ENCODE data around the gene MRPS23. TPM values are rescaled to one million over a fixed set of nuclear protein-coding genes. Genes with fewer than 3 reads are reported as not detected.
A peak's percentile ranks its signal among the peaks of the same experiment; 100 is the strongest.
"Not testable (repeated sequence)": the region's sequence is repeated elsewhere in the genome, so short reads cannot be mapped to it uniquely, and the experiment has no call there.

The MRPS23 gene
- polyA plus RNA-seq, 3 donors = 55.4 to 66.7 (median 61.9) TPM

DNA sequence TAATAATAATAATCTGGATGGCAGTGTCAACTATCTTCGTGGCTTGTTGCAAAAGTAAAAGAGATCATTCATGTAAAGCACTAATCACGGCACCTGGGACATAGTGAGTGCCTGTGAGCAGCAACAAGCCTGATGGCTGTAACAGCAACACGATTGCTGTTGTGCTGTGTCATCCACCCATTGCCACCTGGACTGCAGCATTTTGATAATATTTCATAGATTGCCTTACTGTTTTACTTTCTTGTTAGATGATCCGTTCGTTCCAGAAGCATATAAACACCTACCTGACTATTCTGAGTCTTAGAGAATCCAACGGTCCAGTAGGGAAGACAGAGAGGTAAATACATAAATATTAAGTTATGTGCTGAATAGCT is 3.1 kb upstream of the MRPS23 start:
- no peak for DNase-seq (ENCODE audit: extremely low read depth in 1 of 11, low read depth in 9 of 11, low spot score in 4 of 11)

DNA sequence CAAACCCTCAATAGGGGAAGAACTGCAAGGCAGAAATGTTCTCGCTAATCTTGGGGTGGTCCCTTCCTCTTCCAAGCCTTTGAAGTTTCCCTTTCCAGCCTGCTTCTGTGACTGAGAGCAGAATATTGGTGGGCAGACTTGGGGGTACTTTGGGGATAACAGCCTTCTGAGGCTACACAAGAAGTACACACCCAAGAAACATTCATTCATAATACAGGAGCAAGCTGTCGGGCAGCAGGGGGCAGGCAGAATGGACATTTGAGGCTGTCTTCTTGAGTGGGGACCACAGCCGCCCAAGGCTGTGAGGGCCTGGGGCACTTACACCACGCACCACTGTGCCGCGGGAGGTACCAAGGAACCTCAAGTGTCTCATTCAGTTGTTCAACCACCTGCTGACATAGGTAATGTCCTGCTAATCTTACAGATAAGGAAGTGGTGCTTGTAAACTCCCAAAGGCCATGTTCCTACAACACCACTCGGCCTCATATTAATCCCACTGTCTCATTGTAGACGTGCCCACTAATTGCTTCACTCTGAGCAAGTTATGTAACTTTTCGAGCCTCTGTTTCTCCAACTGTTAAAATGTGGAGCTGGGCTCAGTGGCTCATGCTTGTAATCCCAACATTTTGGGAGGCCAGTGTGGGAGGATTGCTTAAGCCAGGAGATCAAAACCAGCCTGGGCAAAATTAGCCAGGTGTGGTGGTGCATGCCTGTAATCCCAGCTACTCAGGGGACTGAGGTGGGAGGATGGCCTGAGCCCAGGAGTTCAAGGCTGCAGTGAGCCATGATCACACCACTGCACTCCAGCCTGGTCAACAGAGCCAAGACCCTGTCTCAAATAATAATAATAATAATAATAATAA is 2.5 kb upstream of the MRPS23 start:
- DNase-seq (ENCODE audit: extremely low read depth in 1 of 11, low read depth in 9 of 11, low spot score in 4 of 11) = no peak

DNA sequence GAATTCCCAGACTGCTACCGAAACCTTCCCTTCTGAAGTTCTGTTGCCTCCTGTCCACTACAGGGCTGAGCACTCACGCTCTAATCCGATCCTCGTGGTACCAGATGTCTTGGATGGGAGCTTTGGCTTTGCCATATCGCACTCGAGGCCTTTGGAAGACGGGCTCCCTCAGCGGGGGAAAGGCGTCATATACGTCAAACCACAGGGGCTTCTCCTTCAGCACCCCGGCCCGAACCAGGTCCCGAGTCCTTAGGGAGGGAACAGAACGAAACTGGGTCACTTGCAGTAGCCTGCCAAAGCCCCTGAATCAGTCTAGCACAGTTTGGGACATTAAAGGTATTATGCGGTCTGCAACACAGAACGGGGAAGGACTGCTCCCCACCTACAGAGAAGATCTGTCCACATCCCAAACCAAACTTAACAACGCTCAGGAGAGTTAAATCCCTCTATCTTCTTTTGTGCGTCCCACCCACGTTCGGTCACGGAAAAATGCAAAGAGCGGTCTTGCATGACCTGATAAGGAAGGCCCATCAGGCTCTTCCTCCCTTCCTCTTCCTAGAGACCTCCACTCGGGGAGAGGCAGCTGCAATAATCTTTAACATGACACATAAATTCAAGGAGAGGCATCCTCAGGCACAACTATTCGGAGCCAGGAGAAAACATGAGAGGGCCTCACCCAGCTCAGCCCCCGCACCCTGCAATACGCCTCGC is 526 bp downstream of the MRPS23 start:
- no peak for DNase-seq (ENCODE audit: extremely low read depth in 1 of 11, low read depth in 9 of 11, low spot score in 4 of 11)

DNA sequence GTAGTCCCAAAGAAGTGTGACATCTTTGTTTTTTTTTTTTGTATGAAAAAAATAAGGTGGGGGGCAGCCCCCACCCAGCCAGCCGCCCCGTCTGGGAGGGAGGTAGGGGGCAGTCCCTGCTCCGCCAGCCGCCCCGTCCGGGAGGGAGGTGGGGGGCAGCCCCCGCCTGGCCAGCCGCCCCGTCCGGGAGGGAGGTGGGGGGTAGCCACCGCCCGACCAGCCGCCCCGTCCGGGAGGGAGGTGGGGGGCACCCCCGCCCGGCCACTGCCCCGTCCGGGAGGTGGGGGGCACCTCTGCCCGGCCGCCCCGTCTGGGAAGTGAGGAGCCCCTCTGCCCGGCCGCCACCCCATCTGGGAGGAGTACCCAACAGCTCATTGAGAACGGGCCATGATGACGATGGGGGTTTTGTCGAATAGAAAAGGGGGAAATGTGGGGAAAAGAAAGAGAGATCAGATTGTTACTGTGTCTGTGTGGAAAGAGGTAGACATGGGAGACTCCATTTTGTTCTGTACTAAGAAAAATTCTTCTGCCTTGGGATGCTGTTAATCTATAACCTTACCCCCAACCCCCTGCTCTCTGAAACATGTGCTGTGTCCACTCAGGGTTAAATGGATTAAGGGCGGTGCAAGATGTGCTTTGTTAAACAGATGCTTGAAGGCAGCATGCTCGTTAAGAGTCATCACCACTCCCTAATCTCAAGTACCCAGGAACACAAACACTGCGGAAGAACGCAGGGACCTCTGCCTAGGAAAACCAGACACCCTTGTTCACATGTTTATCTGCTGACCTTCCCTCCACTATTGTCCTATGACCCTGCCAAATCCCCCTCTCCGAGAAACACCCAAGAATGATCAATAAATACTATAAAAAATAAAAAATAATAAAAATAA is 3.5 kb downstream of the MRPS23 start:
- DNase-seq (ENCODE audit: extremely low read depth in 1 of 11, low read depth in 9 of 11, low spot score in 4 of 11) = not testable (repeated sequence)

DNA sequence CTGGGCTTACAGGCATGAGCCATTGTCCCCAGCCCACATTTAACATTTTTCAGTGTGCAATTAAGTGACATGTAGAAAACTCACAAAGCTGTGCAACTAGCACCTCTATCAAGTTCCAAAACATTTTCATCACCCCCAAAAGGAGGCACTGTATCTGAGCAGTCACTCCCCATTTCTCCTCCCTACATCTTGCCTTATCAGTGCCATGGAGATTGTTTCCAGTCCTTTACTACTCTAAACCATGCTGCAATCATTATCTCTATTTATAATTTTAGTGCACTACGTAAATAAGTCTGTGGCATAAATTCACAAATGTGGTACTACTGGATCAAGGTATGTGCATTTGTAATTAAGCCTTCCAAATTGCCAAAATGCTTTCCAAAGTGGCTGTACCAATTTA is 7.6 kb downstream of the MRPS23 start:
- no peak for DNase-seq (ENCODE audit: extremely low read depth in 1 of 11, low read depth in 9 of 11, low spot score in 4 of 11)

DNA sequence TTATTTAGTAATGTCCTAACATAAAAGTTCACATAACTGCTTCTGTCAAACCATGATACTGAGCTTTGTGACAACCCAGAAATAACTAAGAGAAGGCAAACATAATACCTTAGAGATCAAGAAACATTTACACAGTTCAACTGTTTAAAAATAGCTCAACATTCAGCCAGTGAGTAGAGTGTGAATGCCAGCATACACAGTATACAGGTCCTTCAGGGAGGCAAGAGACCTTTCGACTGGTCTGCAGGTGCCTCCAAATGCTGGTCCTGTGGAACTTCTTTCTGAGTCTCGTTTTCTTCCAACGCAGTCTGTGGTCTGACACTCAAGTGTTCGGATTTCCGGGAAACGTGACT is 10.3 kb downstream of the MRPS23 start:
- no peak for DNase-seq (ENCODE audit: extremely low read depth in 1 of 11, low read depth in 9 of 11, low spot score in 4 of 11)

DNA sequence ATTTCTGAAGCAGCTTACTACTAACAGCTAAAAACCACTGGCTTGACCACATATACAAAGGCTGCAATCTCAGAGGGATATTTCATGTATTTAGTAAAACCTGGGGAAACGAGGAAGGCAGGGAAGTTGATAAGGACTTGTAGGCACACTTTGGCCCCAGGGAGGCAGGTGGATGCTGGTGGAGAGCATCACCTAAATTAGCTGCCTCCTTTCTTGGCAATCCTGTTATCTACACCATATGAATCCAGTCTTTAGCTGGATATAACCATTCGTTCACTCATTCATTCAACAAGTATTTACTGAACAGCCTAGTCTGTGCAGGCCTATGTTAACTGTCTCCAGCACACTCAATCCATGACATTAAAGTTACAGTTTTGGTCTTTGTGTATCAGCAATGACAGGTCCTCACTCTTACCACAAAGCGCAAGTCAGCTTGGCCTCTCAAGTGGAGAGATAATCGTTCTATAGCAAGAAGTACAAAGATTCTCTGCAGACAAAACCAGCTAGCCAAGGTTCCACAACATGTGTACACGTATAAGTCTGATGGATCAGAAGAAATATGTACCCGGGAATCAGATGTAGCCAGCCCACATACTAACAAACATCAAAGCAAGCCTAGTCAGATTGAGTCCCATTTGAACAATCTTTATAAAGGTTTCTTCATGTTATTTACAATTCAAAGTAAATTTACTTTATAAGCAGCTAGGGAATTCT is 10.8 kb downstream of the MRPS23 start:
- DNase-seq (ENCODE audit: extremely low read depth in 1 of 11, low read depth in 9 of 11, low spot score in 4 of 11) = no peak

DNA sequence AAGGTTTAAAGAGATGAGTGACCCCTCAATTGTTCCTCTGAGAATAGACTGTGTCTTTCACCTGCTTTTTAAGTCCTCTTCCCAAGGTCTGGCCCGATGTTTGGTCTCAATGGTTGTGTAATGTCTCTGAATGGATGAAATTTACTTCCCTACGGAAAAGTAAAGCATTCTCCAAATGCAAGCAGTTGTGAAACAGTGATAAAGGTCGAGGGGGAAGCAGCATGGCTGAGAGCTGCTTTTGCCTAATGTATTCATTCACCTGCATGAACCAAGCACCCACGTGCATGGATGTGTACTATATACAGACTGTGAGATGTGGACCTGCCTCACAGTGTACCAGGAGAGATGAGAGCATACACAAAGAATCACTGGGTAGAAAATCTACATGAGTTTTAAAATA is 11.4 kb downstream of the MRPS23 start:
- no peak for DNase-seq (ENCODE audit: extremely low read depth in 1 of 11, low read depth in 9 of 11, low spot score in 4 of 11)

DNA sequence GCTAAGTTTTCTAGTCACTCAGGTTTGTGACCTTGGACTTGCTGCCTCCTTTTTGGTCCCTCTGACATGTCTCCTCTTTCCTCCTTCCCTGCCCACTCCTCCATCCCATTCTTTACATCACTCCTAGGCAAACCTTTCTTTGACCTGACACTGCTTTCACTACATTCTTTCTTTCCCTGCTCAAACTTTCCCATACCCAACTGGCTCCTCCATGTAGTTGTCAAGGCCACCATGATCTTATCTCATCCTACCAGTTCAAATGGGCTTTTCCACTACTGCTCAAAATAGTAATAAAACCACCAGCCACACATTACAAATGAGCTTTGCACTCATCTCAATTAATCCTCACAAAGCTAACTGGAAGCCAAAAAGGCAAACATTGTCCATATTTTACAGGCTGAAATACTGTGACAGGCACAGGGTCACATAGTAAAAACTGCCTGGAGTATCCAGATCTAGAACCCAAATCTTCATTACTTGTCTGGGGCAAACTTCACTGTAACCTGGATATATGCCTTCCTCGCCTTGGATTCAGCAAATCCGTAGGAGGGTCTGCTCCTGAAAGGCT is 14.4 kb downstream of the MRPS23 start:
- no peak for DNase-seq (ENCODE audit: extremely low read depth in 1 of 11, low read depth in 9 of 11, low spot score in 4 of 11)

DNA sequence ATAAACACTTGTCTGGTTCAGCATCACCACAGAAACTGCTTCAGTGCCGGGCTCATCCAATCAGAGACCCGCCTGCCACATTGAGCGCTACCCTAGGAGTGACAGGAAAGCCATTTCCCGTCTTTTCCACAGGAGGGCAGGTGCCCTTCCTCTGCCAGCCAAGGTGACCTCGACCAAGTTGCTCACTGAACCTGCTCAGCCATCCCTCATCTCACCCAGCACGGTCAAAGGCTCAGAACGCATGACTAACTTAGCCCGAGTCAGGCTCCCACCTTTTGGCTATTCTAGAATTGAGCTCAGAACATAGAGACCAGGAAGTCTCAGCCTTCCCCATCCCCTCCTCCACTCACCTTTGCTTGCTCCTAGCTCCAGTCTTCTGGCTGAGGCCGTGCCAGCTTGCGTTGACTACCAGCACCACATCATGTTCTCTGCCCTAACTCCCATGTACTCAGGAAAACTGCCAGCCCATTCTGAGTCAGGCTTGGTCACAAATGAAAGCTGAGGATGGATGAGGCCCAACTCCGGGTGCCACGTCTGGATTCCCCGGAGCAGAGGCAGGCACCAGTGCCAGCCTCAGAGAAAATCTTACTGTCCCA is 15.6 kb downstream of the MRPS23 start:
- no peak for DNase-seq (ENCODE audit: extremely low read depth in 1 of 11, low read depth in 9 of 11, low spot score in 4 of 11)

DNA sequence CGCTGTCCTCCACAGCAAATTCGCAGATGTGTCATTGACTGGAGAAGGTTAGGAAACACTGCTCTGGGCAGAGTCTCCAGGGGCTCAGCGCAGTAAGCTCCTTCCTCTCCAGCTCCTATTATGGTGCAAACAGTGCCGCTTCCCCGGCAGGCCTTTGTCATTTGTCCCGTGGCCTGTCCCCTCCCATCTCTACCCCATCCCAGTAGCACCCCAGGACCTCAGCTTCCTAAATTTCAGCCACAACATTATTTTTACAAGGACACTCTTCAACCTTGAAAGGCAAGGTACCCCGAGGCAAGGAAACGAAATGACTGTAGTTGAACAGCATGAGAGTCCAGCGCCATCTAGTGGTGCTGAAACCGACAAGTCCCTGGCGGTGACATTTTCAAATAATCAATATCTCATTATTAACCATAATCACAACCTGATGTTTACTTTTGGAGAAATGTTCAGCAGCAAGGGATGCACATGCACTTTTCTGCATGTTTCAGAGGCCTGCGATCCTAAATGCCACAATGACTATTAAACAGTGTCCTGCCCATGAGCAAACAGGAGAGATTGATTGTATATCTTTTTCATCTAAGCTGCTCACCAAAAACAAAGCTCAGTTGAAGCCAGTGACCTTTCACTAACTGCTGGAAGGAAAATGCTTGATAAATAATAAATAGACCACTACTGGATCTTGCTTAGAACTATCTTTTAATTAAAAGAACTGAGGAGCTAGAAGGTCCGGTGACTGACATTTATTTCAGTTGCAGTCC is 16.5 kb downstream of the MRPS23 start:
- DNase-seq (ENCODE audit: extremely low read depth in 1 of 11, low read depth in 9 of 11, low spot score in 4 of 11) = peak in 9 of 11 donors; percentile 57 to 77 (median 68)

DNA sequence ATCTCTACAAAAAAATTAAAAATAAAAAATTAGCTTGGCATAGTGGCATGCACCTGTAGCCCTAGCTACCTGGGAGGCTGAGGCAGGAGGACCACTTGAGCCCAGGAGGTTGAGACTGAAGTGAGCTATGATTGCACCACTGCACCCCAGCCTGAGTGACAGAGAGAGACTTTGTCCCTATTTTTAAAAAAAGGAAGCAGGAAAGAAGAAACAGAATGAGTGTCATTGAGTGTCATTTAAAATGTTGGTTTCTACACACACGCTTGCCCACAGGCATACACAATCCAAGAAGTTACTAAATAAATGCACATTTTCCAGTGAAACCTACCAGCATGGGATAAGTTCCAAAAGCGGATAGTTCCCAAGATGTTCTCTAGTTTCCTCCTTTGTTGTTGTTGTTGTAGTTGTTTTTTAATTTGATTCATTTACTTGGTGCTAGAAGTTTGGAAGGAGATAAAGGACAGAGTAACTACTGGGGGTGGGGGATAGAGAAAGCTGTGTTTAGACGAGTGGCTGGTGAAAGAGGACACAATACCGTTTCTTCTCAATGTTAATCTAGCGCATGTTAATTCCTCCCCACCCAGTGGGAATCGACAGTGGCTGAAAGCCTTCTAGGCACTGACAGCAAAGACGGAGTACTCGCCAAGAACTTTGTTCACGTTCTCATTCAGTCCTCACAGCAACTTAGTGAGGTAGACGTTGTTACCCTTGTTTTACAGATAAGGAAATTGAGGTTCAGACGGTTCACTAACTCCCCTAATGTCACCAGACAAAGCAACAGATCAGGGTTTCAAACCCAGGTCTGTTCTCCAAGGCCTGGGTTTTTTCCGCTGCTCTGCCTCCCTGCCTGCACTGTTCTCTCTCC is 17.3 kb downstream of the MRPS23 start:
- DNase-seq (ENCODE audit: extremely low read depth in 1 of 11, low read depth in 9 of 11, low spot score in 4 of 11) = no peak

DNA sequence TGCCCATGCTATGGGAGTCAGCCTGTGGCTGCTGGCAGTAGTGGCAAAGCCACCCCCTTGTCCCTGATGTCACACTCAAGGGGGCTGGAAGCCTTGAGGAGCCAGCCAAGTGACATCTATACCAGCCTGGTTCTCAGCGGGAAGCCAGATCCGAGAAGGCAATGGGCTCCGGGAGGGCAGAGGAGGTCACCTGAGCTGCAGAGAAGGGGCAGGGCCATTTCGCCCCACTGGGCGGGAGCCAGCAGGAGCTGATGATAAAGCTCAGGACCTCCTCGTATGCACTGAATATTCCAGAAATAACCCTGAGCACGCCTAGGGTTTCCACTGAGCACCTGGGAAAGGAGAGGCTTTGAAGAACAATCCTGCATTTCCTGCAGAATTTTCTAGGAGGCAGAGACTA is 19.0 kb downstream of the MRPS23 start:
- no peak for DNase-seq (ENCODE audit: extremely low read depth in 1 of 11, low read depth in 9 of 11, low spot score in 4 of 11)

DNA sequence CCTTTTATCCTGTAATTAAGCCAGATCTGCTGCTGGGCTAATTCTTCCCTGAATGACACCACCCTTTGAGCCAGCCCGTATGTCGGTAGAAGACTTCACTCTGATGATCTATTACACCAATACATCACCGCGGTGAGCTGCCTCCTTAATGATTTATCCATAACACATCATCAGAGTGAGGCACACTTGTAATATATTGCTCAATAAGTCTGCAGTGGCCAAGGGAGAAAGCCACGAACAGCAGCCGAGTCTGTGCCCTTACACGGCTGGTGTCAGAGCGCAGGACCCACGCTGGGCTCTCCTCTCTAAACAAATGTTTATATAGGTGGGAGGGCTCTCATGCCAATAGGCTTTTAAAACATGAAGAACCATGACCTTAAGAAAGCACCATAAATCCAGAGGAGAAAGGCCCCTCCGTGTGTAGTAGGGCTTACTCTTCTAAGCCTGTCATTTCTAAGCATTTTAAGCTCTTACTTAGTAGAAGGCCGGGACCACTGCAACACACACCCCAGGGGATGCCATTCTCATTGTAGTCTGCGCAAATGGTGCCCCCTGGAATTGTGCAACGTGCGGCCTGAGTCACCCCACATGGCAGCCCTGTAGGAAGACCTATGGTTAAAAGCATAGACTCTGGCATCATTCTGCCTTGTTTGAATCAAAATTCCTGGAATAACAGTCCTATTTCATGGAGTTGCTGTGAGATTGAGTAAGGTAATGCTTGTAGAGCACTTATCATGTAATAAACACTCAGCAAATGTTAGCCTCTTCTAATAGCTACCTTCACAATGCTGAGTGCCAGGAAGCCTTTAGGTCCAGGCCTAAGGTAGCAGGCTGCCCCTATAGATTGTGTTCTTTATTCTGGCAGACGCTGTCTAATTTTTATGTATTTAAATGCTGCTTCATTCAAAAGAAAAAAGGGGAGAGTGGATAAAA is 26.1 kb downstream of the MRPS23 start:
- no peak for DNase-seq (ENCODE audit: extremely low read depth in 1 of 11, low read depth in 9 of 11, low spot score in 4 of 11)

DNA sequence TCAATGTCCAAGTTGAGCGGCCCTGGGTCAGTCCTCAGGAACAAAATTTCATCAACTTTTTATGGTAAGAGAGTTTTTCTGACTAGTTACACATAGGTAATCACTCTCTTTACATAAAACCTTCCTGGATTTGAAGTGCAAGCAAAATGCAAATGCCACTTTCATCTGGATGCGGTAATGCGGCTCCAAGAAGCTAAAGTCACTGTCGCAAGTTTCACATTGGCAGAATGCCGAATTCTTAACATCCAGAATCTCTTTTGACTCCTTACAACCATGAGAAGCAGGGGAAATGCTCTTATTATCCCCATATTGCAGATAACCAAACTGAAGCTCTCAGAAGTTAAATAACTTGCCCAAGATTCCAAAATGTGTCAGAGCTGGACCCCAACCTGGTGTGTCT is 30.0 kb downstream of the MRPS23 start:
- DNase-seq (ENCODE audit: extremely low read depth in 1 of 11, low read depth in 9 of 11, low spot score in 4 of 11) = no peak

DNA sequence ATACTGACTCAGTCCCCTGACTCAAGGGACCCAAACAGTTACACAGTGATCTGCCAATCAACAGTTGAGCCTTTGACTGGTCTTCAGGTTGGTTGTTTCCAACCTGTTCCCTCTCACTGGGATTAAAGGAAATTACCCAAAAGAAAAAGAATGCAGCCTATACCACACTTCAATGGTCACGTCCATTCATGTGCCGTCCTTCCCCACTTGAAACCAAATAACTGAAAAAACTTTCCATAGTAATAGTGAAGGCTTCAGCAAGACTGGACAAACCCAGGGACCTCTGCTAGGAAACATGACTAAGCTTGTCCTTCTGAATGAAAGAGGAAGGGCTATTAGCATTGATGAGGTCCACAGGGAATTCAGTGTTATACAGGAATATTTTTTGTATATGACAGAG is 30.6 kb downstream of the MRPS23 start:
- no peak for DNase-seq (ENCODE audit: extremely low read depth in 1 of 11, low read depth in 9 of 11, low spot score in 4 of 11)
